GM19099 (cell line): ENCODE data around the gene LRRC59.

Experiments used
- POLR2A ChIP-seq: IDR thresholded peaks from 3 replicates; pipeline ENCODE4 v1.6.1; 2011; ENCODE audit warnings: low read depth; ENCODE audit not compliant: insufficient read length; ENCODE audit errors: extremely low read depth

The LRRC59 gene

DNA sequence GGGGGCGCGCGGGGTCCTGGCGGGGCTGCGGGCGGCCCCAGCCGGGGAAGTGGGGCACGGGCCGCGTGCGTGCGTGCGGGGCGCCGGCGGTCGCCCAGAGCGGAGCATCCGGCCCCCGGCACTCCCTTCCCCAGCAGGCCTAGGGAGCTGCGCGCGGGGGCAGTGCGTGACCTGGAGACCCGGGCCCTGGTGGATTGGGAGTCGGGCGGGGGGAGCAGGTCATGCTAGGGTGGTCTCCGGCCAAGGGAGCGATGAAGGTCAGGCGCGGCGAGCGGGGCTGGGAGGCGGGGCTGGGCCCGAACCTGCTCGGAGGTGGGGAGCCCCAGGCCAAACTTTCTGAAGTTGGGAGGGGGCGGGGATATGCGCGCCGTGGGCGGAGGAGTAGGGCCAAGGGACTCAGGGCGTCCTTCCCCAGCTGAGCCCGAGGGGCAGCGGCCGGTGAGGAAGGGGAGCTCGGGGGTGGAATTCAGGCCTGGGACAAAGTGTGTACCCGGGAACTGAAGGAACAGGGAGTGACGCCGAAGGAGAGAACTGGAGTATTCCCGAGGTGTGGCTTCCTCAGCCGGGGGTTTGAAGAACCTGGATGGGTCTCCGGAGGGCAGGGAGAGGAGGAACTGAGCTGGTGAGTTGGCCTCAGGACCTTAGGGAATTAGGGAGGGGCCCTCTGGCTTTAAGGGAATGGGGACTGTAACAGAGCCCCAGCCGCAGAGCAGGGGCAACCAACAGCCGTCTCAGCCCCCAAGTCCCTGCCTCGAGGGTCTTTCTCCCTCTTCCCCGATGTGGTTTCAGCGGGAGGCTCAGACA is 50.8 kb downstream of the LRRC59 start:
- TF ChIP-seq POLR2A, result no peak

DNA sequence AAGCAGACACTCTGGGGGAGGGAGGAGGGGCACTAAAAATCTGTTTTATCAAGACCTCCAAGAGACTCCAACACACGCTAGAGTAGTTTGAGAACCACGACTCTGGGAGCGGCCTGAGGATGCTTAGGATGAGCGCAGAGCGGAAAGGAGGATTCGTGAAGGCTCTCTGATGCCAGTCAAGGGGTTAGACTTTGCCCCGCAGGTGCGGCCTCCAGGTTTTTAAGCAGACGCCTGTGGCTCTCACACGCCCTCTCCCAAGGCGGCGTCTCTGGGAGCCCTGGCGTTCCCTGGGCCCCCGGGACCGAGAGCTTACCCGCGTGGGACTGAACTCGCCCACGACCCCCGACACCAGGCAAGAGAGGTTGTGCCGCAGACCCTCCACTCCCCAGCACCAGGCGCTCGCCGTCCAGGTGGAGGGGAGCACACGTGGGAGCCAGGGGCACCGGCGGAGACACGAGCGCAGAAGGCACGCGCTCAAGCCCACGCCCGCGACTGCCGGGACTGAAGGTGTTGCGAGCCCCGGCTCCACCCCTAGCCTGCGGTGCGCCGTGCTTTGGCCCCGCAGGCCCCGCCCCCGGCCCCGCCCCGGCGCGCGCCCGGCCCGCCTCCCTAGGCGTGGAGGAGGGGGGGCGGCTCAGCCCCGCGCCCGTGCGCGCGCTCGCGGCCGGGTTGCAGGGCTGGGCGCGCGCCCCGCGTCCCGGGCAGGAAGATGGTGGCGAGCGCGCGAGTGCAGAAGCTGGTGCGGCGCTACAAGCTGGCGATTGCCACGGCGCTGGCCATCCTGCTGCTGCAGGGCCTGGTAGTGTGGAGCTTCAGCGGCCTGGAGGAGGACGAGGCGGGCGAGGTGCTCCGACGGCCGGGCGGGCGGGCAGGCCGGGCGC is 51.7 kb downstream of the LRRC59 start, which contains the start of gene XYLT2:
XYLT2 (plus strand) TSS at position 695 of the 881 bp plus-strand sequence; CDS start at position 710, 15 bp downstream.
- peak; percentile 68 for TF ChIP-seq POLR2A

DNA sequence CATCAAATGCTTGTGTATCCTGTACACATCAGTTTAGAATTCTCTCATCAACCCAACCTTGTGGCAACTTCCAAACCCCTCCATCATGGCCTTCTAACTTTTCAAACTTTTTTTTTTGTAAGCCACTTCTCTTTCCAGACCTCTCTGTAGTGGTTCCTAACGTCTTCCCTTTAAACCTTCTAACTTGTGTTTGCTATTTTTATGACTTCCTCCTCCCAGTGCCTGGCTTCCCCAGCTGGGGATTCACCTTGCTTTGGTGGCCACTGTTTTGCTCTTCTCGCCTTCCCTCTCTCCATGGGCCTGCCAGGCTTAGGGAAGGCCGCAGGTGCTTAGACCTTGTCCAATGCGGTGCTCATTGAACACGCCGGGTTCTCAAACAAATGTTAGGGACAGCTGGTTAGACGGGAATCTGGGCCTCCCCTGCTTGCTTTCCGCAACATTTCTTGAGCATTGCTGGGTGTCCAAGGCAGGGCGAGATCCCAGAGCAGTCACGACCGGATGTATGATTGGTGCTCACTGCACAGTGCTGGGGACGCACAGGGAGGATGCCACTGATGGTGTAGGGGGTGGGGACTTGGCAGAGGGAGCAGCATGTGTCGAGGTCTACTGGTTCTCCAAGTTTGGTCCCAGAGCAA is 52.5 kb downstream of the LRRC59 start:
- TF ChIP-seq POLR2A, result no peak

GRCh38 chr17:50339381-50339780 is 57.9 kb downstream of the LRRC59 start:
- TF ChIP-seq POLR2A, result no peak

GRCh38 chr17:50338645-50339044 is 58.7 kb downstream of the LRRC59 start:
- no peak for TF ChIP-seq POLR2A

GRCh38 chr17:50337956-50338355 is 59.4 kb downstream of the LRRC59 start:
- no peak for TF ChIP-seq POLR2A

DNA sequence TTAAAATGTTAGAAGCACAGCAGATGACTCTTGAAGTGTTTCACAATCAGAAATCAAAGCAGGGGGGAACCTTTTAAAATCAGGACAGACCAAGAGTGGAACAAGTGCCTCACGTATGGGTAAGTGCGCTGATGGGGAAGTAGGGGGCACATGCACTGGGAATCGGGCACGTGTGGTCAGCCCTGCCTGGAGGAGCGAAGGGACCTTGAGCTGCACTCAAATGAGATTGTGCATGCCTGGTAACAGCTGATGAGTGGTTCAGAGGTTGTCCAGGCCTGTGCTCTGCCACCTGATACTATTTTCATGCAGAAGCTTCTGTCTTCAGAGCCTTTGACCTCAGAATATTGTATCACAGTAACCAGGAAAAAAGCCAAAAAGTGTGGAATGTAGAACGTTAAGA is 65.1 kb downstream of the LRRC59 start:
- no peak for TF ChIP-seq POLR2A
